Heart left ventricle (tissue), 13 donors: ENCODE data around the gene SPAG4.

Experiments used
- CTCF ChIP-seq, 12 donors: fragments of 200-600 bp; sonication (generic) in 4 of 12; IDR thresholded peaks; one replicate each; pipeline versions ENCODE4 v1.5.0 to v1.8.0; 2018 to 2022; ENCODE audit warnings: antibody characterized with exemption in 12 of 12, mild to moderate bottlenecking in 5 of 12
- POLR2A ChIP-seq, 2 donors: fragments of 450-650 bp; IDR thresholded peaks; one replicate each; pipeline ENCODE4 v1.6.1; 2017; ENCODE audit warnings: antibody characterized with exemption in 2 of 2, mild to moderate bottlenecking in 2 of 2, moderate library complexity in 2 of 2
- donor health status: ischemic (EF 13 %, LVEDD 7.1; RV severe dilation, severe dysfunction).
- donor health status: DM: no; HTN: yes; CAD: no.
- donor health status: DM: no; HTN: no; CAD: no.
- donor health status: ischemic (EF 25% LVEDD 6.9; RV normal size, moderate dysfunction).
- donor health status: ischemic (EF 25% LVEDD 5.7; RV mildly dilated, moderate dysfunction).
- donor health status: ischemic (EF 35%, LVEDD 5.7; RV mildly dilated, moderate dysfunction).
- donor health status: nonischemic (EF 11% LVEDD 7.7; RV severe dilation, severe dysfunction).
- donor health status: DM: yes; HTN: yes; CAD: no.
- donor health status: PGD.
- donor health status: ischemic (EF 29% LVEDD 5.4; RV normal size, mild dysfunction).
- donor health status: nonischemic (EF 23%, LVEDD 6.1; RV moderate dilation, normal function).

- TF ChIP-seq CTCF (IDR thresholded peaks at IDR 0.05) (no peak), POLR2A (IDR thresholded peaks at IDR 0.05) (no peak)
Observed at GRCh38 chr20:35662551-35662950, 46.9 kb downstream of the SPAG4 start.
